ENCODE results near the gene SYP.

SYP gene

DNA sequence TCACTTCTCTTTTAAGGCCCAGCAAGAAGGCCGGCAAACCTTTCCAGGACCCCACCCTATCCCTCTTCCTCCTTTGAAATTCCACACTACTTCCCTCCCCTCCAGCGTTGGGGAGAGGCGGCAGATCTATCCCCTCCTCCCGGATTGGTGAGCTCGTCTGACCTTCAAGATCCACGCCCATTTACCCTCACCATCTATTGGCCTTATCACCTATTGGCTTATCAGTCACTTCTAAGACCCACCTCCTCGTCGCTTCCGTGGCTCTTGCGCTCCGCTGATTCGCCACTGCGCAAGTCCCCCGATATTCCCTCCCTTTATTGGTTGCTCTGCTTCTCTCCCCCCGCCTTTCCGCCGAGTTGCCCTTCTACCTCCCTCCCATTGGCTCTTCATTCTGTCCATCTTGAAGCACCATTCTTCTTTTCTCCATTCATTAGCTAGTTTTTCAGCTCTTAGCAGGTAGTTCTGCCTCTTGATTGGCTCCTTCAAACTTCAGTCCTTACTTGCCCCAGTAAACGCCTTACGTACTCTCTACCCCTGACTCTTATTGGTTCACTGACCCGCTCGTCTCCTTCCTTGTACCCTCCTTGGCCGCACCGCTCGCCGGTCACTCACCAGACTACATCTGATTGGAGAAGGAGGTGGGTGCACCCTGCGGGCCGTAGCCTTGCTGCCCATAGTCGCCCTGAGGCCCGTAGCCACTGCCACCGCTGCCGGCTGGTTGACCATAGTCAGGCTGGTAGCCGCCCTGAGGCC lies 9.0 kb downstream of the SYP start (continued):
- TF ChIP-seq OSR2 (tag by site-specific recombination; IDR thresholded peaks at IDR 0.05) (peak; percentile 27; the same call in 1 of the 2 replicates), ZBTB21 (tag by site-specific recombination; IDR thresholded peaks at IDR 0.05) (no peak), ZBTB48 (tag by site-specific recombination; IDR thresholded peaks at IDR 0.05) (no peak), SP7 (tag by site-specific recombination; IDR thresholded peaks at IDR 0.05) (no peak), ZNF391 (tag by site-specific recombination; IDR thresholded peaks at IDR 0.05; ENCODE audit: borderline replicate concordance, low read depth) (no peak), ZXDB (tag by site-specific recombination; IDR thresholded peaks at IDR 0.05) (peak; percentile 73), ZNF37A (tag by site-specific recombination; IDR thresholded peaks at IDR 0.05) (no peak), ZIC2 (tag by site-specific recombination; IDR thresholded peaks at IDR 0.05) (no peak; the same call in 1 of the 2 replicates), ZNF426 (tag by site-specific recombination; IDR thresholded peaks at IDR 0.05) (no peak), ZNF138 (tag by site-specific recombination; IDR thresholded peaks at IDR 0.05; ENCODE audit: borderline replicate concordance) (no peak), KLF9 (tag by site-specific recombination; IDR thresholded peaks at IDR 0.05; ENCODE audit: low read depth) (peak; percentile 83), ZNF791 (tag by site-specific recombination; IDR thresholded peaks at IDR 0.05) (no peak), ZNF624 (tag by site-specific recombination; IDR thresholded peaks at IDR 0.05) (no peak), ZNF394 (tag by site-specific recombination; IDR thresholded peaks at IDR 0.05; ENCODE audit: borderline replicate concordance) (no peak), ZNF473 (tag by site-specific recombination; IDR thresholded peaks at IDR 0.05) (no peak), ZNF19 (tag by site-specific recombination; IDR thresholded peaks at IDR 0.05; ENCODE audit: low read depth) (no peak), ZNF830 (tag by site-specific recombination; IDR thresholded peaks at IDR 0.05; ENCODE audit: low read depth) (no peak), IKZF3 (tag by site-specific recombination; IDR thresholded peaks at IDR 0.05) (peak; percentile 98), FEZF1 (tag by site-specific recombination; IDR thresholded peaks at IDR 0.05) (0 out of 2 replicates have a peak, but pooled peaks have one; percentile 12), ZNF155 (tag by site-specific recombination; IDR thresholded peaks at IDR 0.05) (no peak), RBAK (tag by site-specific recombination; IDR thresholded peaks at IDR 0.05) (no peak), ZNF707 (tag by site-specific recombination; IDR thresholded peaks at IDR 0.05) (no peak), ZNF423 (tag by site-specific recombination; IDR thresholded peaks at IDR 0.05) (no peak), ZNF121 (tag by site-specific recombination; IDR thresholded peaks at IDR 0.05) (no peak), ZNF184 (tag by site-specific recombination; IDR thresholded peaks at IDR 0.05) (no peak)
- TF ChIP-seq, protein P1, sequence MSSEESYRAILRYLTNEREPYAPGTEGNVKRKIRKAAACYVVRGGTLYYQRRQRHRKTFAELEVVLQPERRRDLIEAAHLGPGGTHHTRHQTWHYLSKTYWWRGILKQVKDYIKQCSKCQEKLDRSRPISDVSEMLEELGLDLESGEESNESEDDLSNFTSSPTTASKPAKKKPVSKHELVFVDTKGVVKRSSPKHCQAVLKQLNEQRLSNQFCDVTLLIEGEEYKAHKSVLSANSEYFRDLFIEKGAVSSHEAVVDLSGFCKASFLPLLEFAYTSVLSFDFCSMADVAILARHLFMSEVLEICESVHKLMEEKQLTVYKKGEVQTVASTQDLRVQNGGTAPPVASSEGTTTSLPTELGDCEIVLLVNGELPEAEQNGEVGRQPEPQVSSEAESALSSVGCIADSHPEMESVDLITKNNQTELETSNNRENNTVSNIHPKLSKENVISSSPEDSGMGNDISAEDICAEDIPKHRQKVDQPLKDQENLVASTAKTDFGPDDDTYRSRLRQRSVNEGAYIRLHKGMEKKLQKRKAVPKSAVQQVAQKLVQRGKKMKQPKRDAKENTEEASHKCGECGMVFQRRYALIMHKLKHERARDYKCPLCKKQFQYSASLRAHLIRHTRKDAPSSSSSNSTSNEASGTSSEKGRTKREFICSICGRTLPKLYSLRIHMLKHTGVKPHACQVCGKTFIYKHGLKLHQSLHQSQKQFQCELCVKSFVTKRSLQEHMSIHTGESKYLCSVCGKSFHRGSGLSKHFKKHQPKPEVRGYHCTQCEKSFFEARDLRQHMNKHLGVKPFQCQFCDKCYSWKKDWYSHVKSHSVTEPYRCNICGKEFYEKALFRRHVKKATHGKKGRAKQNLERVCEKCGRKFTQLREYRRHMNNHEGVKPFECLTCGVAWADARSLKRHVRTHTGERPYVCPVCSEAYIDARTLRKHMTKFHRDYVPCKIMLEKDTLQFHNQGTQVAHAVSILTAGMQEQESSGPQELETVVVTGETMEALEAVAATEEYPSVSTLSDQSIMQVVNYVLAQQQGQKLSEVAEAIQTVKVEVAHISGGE (tag by site-specific recombination; conservative IDR thresholded peaks at IDR 0.05; ENCODE audit: low read depth), result no peak
- TF ChIP-seq, protein P2, sequence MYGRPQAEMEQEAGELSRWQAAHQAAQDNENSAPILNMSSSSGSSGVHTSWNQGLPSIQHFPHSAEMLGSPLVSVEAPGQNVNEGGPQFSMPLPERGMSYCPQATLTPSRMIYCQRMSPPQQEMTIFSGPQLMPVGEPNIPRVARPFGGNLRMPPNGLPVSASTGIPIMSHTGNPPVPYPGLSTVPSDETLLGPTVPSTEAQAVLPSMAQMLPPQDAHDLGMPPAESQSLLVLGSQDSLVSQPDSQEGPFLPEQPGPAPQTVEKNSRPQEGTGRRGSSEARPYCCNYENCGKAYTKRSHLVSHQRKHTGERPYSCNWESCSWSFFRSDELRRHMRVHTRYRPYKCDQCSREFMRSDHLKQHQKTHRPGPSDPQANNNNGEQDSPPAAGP (tag by site-specific recombination; IDR thresholded peaks at IDR 0.05), result no peak; the same call in 1 of the 2 replicates
- TF ChIP-seq, protein P3, sequence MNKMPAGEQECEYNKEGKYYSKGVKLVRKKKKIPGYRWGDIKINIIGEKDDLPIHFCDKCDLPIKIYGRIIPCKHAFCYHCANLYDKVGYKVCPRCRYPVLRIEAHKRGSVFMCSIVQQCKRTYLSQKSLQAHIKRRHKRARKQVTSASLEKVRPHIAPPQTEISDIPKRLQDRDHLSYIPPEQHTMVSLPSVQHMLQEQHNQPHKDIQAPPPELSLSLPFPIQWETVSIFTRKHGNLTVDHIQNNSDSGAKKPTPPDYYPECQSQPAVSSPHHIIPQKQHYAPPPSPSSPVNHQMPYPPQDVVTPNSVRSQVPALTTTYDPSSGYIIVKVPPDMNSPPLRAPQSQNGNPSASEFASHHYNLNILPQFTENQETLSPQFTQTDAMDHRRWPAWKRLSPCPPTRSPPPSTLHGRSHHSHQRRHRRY (tag by site-specific recombination; IDR thresholded peaks at IDR 0.05), result no peak
- TF ChIP-seq, protein P4, sequence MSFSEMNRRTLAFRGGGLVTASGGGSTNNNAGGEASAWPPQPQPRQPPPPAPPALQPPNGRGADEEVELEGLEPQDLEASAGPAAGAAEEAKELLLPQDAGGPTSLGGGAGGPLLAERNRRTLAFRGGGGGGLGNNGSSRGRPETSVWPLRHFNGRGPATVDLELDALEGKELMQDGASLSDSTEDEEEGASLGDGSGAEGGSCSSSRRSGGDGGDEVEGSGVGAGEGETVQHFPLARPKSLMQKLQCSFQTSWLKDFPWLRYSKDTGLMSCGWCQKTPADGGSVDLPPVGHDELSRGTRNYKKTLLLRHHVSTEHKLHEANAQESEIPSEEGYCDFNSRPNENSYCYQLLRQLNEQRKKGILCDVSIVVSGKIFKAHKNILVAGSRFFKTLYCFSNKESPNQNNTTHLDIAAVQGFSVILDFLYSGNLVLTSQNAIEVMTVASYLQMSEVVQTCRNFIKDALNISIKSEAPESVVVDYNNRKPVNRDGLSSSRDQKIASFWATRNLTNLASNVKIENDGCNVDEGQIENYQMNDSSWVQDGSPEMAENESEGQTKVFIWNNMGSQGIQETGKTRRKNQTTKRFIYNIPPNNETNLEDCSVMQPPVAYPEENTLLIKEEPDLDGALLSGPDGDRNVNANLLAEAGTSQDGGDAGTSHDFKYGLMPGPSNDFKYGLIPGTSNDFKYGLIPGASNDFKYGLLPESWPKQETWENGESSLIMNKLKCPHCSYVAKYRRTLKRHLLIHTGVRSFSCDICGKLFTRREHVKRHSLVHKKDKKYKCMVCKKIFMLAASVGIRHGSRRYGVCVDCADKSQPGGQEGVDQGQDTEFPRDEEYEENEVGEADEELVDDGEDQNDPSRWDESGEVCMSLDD (tag by site-specific recombination; IDR thresholded peaks at IDR 0.05), result no peak
- TF ChIP-seq, protein P5, sequence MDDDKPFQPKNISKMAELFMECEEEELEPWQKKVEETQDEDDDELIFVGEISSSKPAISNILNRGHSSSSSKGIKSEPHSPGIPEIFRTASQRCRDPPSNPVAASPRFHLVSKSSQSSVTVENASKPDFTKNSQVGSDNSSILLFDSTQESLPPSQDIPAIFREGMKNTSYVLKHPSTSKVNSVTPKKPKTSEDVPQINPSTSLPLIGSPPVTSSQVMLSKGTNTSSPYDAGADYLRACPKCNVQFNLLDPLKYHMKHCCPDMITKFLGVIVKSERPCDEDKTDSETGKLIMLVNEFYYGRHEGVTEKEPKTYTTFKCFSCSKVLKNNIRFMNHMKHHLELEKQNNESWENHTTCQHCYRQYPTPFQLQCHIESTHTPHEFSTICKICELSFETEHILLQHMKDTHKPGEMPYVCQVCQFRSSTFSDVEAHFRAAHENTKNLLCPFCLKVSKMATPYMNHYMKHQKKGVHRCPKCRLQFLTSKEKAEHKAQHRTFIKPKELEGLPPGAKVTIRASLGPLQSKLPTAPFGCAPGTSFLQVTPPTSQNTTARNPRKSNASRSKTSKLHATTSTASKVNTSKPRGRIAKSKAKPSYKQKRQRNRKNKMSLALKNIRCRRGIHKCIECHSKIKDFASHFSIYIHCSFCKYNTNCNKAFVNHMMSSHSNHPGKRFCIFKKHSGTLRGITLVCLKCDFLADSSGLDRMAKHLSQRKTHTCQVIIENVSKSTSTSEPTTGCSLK (tag by site-specific recombination; IDR thresholded peaks at IDR 0.05), result no peak
